ENCODE data around the gene MYH3.
A peak's percentile ranks its signal among the peaks of the same experiment; 100 is the strongest.
"Not testable (repeated sequence)": the region's sequence is repeated elsewhere in the genome, so short reads cannot be mapped to it uniquely, and the experiment has no call there.

Gene MYH3

GRCh38 chr17:10657148-10657547 lies at the start of gene MYH3:
MYH3 (minus strand) TSS chr17:10657309; CDS start chr17:10655064, 2,245 bp downstream.
- no peak for DNase-seq (ENCODE audit: low read depth in 2 of 3, low spot score in 1 of 3)

DNA sequence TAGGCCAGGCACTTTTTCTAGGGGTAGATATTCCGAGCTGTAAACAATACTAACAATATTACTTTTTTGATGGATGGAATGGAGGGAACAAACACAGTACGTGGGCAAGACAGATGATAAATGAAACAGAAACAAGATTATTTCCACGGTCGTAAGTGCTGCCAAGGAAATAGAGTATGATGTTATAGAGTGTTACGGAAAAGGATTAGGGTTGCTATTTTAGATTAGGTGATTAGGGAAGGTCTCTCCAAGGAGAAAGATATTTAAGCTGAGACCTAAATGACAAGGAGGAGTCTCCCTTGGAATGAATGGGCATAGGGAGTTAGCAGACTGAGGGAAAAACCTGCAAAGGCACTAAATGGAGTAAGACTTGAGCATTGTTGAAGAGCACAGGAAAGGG lies 48.6 kb upstream of the MYH3 start:
- DNase-seq (ENCODE audit: low read depth in 2 of 3, low spot score in 1 of 3), result no peak

GRCh38 chr17:10702574-10702973 lies 45.5 kb upstream of the MYH3 start:
- DNase-seq (ENCODE audit: low read depth in 2 of 3, low spot score in 1 of 3), result no peak

DNA sequence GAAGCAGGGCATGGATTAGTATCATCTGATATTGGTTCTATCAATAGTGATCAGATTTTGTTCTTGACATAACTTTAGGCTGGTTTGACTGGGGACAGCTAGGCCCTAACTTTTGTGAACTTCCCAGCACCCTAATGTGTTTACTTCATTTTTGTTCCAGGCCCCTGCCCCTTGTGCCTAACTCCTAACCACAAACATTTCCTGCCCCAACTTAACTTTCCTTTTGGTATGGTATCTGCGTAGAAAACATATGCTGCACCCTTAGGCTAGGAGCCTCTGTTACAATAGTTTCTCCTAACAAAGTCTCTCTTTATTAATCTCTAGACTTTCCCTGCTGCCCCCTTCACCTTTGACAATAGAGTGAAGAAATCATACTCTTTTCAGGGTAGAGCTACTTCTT lies 42.7 kb upstream of the MYH3 start:
- DNase-seq (ENCODE audit: low read depth in 2 of 3, low spot score in 1 of 3), result no peak

DNA sequence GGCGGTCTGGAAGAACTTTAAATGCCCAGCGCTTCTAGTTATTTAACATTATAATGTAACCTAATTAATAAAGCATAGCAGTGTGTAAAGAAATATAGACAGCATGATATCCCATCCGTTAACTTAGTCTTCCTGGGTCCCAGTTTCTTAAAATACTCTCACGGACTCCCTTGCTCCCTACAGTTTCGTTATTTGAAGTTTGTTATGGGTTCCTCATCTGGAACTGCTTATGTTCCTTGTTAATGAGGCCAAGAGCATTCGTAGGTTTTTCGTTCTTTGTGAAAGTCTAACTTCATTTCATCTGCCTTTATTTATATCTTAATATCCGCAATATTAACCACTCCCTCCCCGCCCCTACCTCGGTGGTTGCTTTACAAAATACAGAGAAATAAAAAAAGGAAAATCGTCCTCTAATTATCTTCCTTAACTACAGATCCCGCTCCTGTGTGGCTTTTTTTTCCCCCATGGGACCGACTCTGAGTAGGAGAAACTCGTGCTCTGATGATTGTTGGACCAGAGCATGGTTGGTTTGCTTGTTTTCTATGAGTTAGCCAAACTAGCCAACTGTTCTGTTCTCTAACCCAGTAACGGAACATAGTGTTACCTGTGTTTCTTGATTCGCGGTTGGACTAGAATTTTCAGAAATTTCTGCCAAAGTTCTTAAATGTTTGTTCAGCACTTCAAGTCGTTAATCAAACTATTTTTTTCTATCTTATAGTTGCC lies 41.1 kb upstream of the MYH3 start:
- no peak for DNase-seq (ENCODE audit: low read depth in 2 of 3, low spot score in 1 of 3)

GRCh38 chr17:10697092-10698081 lies 40.3 kb upstream of the MYH3 start, which contains the start of the genes ADPRM and SCO1:
ADPRM (plus strand) TSS chr17:10697594; CDS start chr17:10704927, 7,333 bp downstream.
SCO1 (minus strand) TSS chr17:10697533; CDS start chr17:10697507, 26 bp downstream.
- peak; percentile 84 to 90 (median 84) for DNase-seq (ENCODE audit: low read depth in 2 of 3, low spot score in 1 of 3)

DNA sequence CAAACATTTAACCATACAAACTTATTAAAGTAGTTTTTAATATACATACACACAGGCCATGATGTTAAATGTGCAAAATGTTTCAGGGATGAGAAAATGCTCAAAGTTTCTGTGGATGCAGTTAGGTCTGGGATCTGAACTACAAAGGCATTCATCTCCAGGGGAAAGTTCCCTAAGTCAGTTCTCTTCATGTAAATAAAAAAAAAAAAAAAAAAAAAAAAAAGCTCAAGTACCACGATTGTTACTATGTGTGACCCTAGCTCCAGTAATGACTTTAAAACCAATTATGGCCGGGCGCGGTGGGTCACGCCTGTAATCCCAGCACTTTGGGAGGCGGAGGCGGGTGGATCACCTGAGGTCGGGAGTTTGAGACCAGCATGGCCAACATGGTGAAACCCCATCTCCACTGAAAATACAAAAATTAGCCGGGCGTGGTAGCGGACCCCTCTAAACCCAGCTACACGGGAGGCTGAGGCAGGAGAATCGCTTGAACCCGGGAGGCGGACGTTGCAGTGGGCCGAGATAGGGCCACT lies 38.8 kb upstream of the MYH3 start:
- DNase-seq (ENCODE audit: low read depth in 2 of 3, low spot score in 1 of 3), result not testable (repeated sequence)

DNA sequence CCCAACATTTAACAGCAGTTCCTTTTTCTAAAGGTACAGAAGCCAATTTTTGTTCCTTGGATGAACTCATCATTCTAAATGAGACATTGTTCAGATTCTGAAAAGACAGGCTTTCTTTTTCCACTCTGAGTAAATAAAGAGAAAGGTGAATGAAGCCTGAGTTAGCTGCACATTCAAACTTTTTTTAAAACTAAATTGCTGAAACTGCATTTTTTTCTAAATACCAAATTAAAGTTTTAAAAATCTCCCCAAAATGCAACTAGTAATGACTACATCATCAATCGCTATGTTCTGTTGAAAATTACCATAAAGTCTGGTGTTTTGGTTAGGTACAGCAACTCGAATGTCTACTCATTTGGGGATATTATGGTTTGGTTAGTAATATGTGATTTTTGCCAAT lies 30.4 kb upstream of the MYH3 start:
- no peak for DNase-seq (ENCODE audit: low read depth in 2 of 3, low spot score in 1 of 3)

DNA sequence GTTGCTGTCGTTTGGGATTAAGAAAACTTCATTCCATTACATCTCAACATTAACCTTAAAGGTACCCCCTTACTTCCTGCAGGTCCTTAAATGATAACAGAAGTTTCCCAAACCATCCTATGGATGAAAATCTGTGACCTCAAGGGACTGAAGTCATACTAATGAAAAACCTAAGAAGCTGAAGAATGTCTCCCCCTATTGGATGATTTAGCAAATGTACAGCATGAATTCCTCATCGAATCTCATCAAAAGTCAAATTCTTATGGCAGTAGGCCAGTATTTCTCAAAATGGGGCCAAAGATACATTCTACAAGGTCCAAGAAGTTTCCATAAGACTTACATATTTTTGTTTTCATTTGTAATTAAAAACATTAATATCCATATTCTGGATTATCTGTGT lies 26.7 kb upstream of the MYH3 start:
- DNase-seq (ENCODE audit: low read depth in 2 of 3, low spot score in 1 of 3), result no peak

- no peak for DNase-seq (ENCODE audit: low read depth in 2 of 3, low spot score in 1 of 3)
Measured at GRCh38 chr17:10681866-10682446, 24.8 kb upstream of the MYH3 start.

DNA sequence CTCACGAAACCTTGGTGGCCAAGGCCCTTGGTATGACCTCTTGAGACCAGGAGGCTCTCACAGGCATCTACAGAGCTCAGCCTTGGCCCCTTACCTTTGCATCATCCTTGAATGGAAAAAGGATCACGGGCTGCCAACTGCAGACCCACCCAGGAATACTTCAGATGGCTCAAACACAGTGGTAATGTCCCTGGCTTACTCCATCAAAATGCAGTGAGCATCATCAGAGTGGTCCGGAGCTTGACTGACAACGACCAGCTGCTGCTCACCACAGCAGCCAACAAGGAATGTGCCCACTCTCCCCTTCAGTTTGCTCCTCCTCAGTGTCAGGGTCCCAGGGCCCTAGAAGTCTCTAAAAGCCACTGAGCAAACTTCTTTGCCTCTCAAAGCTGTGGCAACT lies 17.6 kb upstream of the MYH3 start:
- DNase-seq (ENCODE audit: low read depth in 2 of 3, low spot score in 1 of 3), result no peak

DNA sequence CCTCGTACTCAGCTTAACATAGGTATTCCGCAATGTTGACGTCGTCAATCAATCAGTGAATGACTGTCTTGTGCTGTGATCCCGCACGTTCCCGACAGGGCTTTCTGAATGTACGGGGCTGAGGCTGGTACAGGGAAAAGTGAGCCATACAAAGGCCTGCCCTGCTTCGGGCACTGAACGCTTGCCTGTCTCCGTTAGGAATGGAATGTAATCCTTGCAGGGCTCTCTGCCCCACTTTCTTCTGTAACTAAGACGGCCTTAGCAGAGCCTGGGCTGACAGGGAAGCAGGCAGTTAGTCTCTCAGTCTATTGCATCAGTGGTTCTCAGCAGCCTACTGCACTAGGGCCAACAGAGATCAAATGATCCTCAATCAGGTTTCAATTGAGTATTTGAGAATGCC lies 16.2 kb upstream of the MYH3 start:
- DNase-seq (ENCODE audit: low read depth in 2 of 3, low spot score in 1 of 3), result no peak

- no peak for DNase-seq (ENCODE audit: low read depth in 2 of 3, low spot score in 1 of 3)
Measured at GRCh38 chr17:10668775-10669174, 11.7 kb upstream of the MYH3 start.

GRCh38 chr17:10666906-10667305 lies 9.8 kb upstream of the MYH3 start:
- no peak for DNase-seq (ENCODE audit: low read depth in 2 of 3, low spot score in 1 of 3)

DNA sequence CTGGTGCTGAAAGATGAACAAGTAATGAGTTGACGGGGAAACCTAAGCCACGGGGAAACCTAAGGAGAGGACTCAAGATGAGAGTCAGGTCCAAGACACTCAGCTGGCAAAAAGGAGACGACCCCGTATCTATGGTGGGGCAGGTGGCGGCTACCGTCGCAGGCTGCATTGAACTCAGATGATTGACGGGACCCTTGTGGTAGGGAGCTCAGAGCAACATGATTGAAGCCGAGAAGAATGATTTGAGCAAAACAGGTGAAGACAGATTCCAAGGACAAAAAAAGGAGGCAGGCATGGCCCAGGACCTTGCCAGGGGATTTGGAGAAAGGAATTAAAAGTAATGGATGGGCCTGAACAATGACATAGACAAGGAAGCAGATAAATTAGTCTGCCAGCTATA lies 7.5 kb upstream of the MYH3 start:
- DNase-seq (ENCODE audit: low read depth in 2 of 3, low spot score in 1 of 3), result no peak

DNA sequence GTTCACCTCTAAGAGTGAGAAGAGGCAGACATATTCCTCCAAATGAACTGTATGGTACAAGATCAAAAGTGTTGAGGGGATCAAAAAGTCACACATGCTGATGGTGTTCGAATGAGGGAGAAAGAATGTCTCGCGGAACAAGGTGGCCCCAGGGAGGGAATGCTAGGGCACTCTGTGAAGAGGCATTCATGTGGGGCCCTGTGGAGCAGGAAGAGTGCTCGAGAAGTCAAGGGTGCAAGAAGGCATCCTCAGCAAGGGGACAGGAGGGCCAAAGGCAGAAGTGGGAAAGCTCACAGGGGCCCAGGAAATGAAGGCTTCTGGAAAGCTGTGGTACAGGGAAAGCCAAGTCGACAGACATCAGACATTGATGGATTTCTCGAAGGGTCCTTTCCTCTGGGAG lies 6.1 kb upstream of the MYH3 start:
- no peak for DNase-seq (ENCODE audit: low read depth in 2 of 3, low spot score in 1 of 3)

DNA sequence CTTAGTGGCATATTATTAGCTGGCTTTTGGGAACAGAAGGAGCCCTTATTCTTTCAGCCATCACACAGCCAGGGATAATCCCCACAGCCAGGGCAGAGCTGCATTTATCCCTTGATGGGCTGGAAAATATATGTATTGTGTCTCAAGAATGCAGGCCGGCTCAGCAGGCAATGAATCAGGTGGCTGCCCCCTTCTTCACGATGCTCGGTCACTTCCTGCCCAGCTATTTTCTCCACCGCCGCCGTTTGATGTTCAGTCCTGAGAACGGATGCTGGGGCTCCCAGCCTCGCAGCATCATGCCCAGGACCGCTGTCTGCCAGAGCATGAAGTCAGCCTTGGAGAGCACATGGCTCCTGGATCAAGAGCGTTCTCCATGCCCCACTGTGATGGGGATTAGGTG lies 4.3 kb upstream of the MYH3 start:
- DNase-seq (ENCODE audit: low read depth in 2 of 3, low spot score in 1 of 3), result no peak

DNA sequence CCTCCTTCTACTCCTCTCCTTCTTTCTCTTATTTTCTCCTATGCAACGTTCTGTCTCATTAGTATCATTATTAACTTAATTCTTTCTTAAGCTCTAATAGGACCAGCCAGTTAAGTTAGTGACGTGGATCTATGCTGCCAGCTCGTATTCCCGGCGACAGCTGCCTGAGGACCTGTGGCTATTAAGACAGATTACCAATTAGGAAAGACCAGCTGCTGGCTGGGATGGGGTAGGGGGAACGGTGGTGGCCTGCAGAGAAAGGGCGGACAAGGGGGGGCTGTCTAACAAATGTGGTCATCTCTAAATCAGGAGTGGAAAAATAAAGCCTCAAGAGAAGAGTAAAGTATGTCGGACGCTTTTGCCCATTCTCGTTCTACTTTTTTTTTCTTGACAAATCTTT lies 770 bp upstream of the MYH3 start:
- no peak for DNase-seq (ENCODE audit: low read depth in 2 of 3, low spot score in 1 of 3)

- DNase-seq (ENCODE audit: low read depth in 2 of 3, low spot score in 1 of 3), result no peak
Measured at GRCh38 chr17:10653987-10654386, 3.1 kb downstream of the MYH3 start.

DNA sequence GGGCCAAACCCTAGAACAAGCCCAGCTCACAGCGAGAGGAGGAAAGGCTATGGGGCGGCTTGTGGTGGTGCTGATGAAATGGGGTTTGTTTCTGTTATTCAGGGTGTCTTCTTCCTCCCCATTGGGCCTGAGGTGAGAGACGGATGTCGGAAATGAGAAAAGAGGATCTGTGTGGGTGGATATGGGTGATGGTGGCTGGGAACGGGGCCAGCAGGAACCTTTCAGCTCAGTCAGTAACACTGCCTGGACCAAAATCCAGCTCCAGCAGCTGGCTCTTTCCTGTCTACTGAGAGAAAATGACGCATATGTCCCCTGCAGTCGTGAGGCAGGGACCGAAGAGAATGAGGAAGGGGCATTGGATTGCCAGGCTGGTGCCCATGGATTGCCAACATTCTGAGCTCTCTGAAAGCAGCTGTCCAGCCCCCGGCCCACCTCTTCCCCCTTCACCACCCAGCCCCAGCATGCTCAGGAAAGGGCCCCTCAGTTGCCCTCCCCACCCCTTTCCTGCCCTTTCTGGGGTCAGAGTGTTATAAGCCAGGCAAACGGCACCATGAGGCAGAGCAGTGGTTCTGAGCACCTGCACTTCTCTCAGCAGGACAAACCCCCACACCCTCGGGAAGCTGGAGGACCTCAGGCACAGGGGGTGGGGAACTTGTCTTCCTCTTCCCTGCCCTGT lies 4.0 kb downstream of the MYH3 start:
- no peak for DNase-seq (ENCODE audit: low read depth in 2 of 3, low spot score in 1 of 3)

DNA sequence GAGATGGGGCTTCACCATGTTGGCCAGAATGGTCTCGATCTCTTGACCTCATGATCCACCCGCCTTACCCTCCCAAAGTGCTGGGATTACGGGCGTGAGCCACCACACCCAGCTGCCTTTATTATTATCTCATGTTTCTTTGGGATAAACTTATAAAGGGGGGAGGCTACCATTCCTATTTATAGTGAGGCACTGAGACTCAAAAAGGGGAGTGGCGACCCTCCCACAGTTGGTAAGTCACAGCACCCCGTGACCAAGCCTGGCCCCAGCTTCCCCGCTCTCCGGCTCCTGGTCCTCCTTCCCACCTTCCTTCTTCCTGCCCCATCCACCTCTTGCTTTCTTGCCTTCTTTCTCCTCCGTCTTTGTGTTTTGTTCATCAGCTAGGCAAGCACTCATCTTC lies 5.2 kb downstream of the MYH3 start:
- no peak for DNase-seq (ENCODE audit: low read depth in 2 of 3, low spot score in 1 of 3)

Data from stimulated activated CD4-positive, alpha-beta T cell treated with anti-CD3 and anti-CD28 coated beads, Interleukin-12 subunit alpha, Interleukin-12 subunit beta, amount 100 ng/mL, for 48 hours (primary cell).